ENCODE measurements around the gene C2CD4B.

GRCh38 chr15:62145015-62145735 is 19.9 kb downstream of the C2CD4B start:
- TF ChIP-seq POLR2A (IDR thresholded peaks at IDR 0.05; ENCODE audit: low read depth, low read length) (no peak), TAF1 (IDR thresholded peaks at IDR 0.05; ENCODE audit: low read depth, low read length) (no peak), POLR2AphosphoS5 (IDR thresholded peaks at IDR 0.05; ENCODE audit: low read depth, low read length) (no peak)
